Hepatocyte (in vitro differentiated cells): ENCODE measurements around the gene RBM47.

Experiments
- EZH2 ChIP-seq: fragments of 200-600 bp; sonication (generic); IDR thresholded peaks from 2 replicates; pipeline ENCODE4 v1.6.1; 2016; ENCODE audit warnings: antibody characterized with exemption, mild to moderate bottlenecking, borderline replicate concordance
- EZH2phosphoT487 ChIP-seq: fragments of 200-600 bp; sonication (generic); IDR thresholded peaks from one replicate; pipeline ENCODE4 v1.6.1; 2018; ENCODE audit warnings: antibody characterized with exemption, mild to moderate bottlenecking, low read depth, moderate library complexity; ENCODE audit not compliant: unreplicated experiment, severe bottlenecking
- TF ChIP-seq, protein P1 (sequence below): fragments of 200-600 bp; sonication (generic); IDR thresholded peaks from 2 replicates; pipeline ENCODE4 v1.5.1; 2016; ENCODE audit warnings: antibody characterized with exemption, mild to moderate bottlenecking; ENCODE audit not compliant: poor library complexity

DNA sequence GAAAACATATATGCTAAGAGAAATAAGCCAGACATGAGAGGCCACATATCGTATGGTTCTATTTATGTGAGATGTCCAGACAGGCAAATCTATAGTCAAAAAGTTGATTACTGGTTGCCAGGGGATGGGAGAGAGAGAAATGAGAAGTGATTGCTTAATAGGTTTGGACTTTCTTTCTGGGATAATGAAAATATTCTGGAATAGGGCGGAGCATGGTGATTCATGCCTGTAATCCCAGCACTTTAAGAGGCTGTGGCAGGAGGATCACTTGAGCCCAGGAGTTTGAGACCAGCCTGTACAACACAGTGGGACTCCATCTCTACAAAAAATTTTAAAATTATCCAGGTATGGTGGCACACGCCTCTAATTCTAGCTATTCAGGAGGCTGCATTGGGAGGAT, 22.4 kb downstream of the RBM47 start:
- TF ChIP-seq, protein P1, sequence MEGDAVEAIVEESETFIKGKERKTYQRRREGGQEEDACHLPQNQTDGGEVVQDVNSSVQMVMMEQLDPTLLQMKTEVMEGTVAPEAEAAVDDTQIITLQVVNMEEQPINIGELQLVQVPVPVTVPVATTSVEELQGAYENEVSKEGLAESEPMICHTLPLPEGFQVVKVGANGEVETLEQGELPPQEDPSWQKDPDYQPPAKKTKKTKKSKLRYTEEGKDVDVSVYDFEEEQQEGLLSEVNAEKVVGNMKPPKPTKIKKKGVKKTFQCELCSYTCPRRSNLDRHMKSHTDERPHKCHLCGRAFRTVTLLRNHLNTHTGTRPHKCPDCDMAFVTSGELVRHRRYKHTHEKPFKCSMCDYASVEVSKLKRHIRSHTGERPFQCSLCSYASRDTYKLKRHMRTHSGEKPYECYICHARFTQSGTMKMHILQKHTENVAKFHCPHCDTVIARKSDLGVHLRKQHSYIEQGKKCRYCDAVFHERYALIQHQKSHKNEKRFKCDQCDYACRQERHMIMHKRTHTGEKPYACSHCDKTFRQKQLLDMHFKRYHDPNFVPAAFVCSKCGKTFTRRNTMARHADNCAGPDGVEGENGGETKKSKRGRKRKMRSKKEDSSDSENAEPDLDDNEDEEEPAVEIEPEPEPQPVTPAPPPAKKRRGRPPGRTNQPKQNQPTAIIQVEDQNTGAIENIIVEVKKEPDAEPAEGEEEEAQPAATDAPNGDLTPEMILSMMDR: no peak
- TF ChIP-seq EZH2 (no peak), EZH2phosphoT487 (no peak)
